Stimulated activated CD8-positive, alpha-beta memory T cell treated with anti-CD3 and anti-CD28 coated beads, Interleukin-15, amount 100 ng/mL, for 1 hour (primary cell): ENCODE data around the gene TMEM18.
A peak's percentile ranks its signal among the peaks of the same experiment; 100 is the strongest.
"Not testable (repeated sequence)": the region's sequence is repeated elsewhere in the genome, so short reads cannot be mapped to it uniquely, and the experiment has no call there.

Source experiments
- DNase-seq: peaks from one replicate; pipeline ENCODE4 v3.0.0-alpha.2; 2020; ENCODE audit warnings: low read depth

TMEM18 gene

DNA sequence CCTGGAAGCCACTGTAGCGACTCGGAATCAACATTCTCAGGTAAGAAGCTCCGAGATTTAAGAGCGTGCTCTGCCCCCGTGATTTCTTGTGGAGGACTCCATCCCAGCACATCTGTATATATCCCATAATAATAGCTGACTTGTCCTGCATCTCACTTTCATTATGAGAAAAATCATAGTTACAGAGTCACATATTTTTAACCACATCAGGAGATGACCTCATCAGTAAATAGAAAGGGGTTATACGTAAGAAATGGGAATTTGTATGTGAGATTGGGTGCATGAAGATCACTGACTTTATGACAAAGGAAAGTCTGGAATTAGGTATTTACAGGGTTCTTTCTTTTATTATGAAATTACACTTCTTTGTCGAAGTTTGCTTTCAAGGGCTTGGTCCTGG, 16.4 kb upstream of the TMEM18 start:
- DNase-seq = no peak

DNA sequence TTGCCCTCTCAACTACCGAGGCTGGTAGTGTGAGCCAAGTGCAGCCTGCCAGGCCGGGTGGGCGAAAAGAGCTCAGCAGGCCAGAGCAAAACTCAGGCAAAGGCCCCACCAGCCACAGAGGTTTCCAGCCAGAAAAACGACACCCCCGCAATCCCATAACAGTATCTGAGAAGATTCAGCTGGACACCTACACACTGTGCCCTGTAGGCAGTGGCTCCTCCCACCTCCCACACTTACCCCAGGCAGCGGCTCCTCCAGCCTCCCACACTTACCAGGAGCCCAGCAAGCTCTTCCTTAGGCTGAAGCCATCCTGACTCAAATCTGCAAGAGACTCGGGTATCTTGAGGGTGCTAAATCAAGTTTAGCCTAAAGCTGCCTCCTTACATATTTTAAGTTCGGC, 15.6 kb upstream of the TMEM18 start:
- DNase-seq = no peak

DNA sequence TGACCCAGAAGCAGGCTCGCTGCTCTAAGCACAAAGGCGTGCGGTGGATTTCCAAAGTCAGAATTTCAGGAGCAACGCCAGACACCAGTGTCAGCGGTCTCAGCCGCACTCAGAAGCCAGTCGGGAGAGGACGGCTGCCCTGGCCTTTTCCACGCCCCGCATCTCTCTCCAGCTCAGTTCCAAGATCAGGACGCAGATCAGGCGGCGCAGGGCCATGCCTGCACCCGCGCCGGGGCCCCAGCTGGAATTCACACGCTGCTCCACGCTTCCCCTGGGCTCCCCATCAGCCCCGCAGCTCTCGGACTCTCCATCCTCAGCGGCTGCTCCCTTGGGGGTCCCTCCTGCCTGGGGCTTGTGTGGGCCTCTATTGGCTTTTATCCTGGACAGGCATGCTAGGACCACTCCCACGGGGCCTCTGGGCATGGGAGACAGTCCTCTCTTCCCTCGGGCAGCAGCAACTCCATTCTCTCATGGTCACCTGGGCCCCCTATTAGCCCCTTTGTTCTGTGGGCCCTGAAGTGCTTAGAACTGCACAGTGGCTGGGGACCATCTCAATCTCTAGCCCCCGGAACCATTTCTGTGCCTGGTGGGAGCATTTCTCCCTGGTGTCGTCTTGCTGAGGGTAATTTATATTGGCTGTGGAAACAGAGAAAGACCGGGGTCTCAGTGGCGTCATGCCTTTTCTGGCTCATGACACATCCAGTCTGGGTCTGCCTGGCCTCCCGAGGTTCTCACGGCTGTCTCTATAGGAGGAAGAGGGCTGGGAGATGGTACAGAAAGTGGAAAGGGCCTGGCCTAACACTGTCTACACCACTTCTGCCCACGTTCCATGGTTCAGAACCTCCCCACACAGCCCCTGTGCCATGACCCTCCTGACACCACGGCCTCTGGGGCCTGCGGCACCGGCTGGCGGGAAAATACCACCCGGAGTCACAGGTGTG, 14.9 kb upstream of the TMEM18 start:
- no peak for DNase-seq

DNA sequence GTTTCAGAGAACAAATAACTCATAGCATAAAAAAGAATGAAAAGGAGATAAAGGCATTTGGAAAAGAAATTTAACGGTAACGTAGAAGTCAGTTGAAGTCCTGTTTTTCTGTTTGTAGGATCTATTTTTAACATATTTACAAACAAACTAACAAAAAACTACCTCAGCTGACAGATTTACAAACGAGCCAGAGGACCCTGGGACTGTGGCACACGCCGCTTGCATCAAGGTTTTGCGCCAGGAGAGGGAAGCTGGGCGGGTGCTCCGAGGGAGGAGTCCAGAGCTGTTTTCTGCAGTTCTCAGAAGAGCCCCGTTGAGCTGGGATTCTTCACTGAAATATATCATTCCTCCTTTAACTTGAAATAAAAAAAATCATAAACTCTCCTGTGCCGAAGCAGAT, 13.6 kb upstream of the TMEM18 start:
- no peak for DNase-seq

DNA sequence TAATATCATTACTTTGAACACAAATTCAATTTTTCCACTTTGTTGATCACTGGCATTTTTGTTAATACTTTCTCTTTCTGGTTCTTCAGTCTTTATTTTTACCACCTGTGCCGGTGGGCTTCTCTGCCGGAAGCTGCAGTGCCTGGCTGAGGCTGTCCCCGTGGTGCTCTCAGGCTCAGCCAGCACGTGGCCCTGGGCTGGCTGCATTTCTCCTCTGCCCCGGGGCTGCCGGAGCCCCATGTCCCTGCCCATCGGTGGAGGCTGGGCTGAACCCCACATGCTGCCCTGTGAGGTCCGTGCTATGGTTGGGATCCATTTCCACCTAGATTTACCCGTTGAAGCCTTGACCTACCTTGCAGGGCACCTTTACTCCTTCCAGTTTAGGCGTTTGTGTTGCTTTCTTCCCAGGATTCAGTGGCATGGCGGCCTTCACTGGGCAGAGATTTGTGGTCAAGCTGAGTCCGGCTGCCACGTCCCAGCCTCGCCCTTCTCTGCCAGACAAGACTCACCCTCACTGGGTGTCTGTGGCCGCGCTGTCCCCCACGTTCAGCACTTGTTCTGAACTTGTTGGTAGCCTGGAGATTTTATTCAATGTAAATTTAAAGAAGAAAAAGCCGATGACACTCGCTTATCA, 12.8 kb upstream of the TMEM18 start:
- DNase-seq = no peak

DNA sequence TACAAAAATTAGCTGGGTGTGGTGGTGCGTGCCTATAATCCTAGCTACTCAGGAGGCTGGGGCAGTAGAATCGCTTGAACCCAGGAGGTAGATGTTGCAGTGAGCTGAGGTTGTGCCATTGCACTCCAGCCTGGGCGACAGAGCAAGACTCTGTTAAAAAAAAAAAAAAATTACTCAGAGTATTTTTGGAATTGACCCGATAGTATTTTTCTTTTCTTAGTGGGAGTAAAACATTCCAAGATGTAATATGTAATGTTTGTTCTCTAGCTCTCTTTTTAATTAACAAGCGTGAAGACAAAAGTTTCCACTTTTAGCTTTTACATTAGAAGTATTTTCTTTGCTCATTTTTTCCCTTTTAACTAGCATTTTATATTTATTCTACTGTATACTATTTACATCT, 12.0 kb upstream of the TMEM18 start:
- DNase-seq = no peak

DNA sequence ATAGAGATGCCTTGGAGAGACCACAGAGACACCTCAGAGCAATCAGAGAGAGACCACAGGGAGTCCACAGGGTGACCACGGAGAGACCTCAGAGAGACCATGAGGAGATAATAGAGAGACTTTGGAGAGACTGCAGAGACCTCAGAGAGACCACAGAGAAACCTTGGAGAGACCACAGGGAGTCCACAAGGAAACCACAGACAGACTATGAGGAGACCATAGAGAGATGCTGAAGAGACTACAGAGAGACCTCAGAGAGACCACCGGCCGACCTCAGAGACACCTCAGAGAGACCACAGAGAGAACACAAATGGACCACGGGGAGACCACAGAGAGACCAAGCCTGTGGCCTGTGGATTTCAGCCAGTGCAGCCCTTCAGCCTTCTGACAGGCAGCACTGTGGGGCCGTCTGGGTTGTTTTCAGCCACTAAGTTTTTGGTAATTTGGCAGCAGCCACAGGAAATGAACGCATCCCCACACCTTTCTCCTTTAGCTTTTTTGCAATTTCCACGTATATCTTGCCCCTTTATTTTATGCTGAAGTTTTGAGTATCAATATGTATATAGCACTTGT, 11.4 kb upstream of the TMEM18 start:
- no peak for DNase-seq

DNA sequence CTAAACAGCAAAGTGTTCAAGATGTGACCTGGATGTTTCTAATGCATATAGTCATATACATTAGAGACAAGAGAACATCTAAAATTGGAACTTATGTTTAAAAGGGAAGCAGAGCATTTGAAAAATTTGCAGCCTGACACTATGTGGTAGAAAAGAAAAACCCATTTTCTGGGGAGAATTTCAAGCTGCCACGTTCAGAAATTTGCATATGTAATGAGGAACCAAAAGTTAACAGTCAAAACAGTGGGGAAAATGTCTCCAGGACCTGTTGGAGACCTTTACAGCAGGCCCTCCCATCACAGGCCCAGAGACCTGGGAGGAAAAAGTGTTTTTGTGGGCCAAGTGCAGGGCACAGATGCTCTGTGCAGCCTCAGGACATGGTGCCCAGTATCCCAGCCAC, 8.2 kb upstream of the TMEM18 start:
- no peak for DNase-seq

DNA sequence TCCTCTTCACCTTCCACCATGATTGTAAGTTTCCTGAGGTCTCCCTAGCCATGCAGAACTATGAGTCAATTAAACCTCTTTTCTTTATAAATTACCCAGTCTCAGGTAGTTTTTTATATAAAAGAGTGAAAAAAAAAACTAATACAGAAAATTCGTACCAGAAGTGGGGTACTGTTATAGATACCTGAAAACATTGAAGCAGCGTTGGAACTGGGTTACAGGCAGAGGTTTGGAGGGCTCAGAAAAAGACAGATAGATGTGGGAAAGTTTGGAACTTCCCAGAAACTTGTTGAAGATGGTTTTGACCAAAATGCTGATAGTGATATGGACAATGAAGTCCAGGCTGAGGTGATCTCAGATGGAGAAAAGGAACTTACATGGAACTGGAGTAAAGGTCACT, 7.7 kb upstream of the TMEM18 start:
- not testable (repeated sequence) for DNase-seq

DNA sequence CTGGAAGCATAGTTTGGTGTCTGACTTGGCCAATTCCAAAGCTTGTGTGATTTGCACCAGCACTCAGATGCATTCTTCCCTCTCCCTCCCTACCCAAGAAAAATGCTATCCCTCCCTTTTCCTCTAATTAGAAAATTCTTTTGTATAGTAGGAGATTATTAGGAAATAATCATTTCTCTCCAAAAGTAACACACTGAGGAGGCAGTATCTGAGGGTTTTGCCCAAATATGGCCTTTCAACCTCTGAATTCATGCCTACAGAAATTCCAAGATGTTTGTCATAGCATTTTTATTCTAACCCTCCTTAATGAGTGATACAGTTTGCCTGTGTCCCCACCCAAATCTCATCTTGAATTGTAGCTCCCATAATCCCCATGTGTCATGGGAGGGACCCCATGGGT, 5.0 kb upstream of the TMEM18 start:
- no peak for DNase-seq

DNA sequence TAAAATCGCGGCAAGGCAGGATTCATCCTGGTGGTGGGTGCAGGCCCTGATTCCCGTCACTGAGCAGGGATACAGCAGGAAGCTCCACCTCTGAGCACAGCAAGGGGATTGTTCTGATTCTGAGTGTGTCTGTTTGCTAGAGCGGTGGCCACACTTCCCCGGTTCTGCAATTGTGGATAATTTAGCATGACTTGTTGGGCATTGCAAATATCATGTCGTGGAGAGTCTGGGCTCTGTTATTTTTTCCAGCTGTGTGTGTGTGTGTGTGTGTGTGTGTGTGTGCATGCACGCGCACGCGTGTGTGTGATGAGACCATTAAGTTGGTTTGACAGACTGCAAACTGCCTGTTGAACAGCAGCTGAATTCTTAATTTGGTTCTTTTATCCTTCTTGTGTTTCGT, 4.1 kb upstream of the TMEM18 start:
- no peak for DNase-seq

DNA sequence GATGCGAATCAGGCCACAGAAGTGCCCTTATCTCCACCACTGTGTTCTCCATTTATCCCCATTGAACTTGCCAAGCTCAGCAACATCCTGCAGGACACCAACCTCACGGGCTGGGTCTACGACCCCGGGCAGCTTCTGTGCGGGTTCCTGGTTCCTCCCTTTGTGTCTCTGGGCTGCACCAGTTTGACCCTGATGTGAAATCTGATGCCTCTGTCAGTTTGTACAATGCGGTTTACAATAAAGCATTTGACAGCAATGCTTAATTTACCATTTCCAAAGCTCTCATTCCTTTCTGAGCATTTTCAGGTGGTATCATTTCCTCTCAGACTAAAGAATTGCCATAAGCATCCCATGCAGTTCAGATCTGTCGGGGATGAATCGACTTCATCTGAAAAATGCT, 3.3 kb upstream of the TMEM18 start:
- DNase-seq = no peak

DNA sequence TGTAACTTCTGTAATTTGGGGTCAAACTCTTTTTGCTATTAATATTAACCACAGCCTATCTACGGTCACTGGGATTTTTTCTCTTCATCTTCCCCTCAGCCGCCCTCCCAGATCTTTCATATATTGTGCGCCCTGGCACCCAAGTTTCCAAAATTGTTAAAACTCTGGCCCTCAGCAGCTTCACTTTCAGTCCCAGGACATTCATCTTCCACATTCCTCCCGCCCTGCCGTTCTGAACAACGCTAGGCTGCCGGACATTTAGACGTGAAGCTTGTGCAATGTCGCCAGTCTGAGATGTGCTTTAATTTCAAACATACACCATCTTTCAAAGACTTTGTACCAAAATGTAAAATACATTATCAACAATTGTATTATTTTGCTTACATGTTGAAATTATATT, 1.8 kb upstream of the TMEM18 start:
- no peak for DNase-seq

DNA sequence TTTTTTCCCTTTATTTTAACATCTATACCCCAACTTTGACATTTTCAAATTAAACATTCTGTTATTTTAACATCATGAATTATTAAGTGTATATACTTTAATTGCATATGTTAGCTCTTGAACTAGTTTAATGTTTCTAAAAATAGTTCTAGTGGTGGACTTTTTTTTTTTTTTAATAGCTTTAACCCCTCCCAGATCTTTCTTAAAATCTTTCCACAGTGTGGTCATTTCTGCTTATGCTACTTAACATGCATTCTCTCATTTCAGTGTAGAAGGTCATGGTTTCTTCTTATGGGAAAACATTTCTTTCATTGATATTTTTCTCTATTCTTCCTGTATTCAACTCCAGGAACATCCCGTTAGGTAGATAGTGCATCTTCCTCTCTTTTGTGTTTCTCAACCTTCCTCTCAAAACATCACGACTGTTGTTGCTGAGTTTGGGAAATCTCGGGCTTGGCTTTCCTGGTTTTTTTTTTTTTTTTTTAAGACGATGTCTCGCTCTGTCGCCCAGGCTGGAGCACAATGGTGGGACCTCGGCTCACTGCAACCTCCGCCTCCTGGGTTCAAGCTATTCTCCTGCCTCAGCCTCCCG, 849 bp upstream of the TMEM18 start:
- DNase-seq = no peak

DNA sequence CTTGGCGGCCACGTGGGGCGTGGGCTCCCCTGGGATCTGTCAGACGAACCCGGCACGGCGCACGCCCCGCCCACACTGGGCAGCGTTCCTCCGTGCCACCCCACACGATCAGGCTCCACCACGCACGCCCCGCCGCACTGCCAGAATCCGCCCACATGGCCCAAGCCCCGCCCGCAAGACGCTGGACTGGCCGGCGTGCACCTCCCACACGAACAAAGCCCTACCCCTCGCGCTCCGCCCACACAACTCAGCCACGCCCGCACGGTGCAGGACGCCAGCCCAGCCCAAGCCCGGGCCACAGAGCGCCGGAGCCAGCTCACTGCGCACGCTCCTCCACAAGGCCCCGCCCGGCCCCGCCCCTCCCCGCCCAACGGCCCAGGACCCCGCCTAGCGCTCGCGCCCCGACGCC, 555 bp downstream of the TMEM18 start:
- peak; percentile 90 for DNase-seq

DNA sequence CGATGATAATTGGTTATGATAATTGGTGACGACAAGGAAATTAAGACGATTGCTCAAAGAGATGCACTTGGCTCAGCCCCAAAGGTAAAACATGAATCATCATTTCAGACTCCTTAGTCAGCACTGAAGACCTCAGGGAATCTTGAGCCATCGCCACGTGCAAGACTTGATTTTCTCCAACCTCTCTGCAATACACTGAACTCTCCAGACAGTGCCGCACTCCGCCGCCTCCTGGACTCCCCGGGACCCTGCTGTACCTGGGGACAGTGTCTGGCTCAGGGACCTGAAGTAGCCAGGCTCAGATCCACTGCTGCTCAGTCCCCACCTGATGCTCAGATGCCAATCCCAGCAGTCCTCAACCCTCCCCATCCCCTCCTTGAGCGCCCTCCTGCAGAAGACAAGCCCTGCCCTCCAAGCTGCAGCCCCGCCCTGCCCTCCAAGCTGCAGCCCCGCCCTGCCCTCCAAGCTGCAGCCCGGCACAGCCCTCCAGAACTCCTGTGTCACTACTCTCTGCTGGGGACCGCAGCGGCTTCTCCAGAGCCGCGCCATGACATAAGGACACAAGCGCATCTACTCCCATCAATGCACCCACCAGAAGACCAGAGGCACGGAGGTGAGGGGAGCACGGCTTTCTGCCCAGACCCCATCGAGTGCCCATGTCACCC, 1.1 kb downstream of the TMEM18 start:
- no peak for DNase-seq

DNA sequence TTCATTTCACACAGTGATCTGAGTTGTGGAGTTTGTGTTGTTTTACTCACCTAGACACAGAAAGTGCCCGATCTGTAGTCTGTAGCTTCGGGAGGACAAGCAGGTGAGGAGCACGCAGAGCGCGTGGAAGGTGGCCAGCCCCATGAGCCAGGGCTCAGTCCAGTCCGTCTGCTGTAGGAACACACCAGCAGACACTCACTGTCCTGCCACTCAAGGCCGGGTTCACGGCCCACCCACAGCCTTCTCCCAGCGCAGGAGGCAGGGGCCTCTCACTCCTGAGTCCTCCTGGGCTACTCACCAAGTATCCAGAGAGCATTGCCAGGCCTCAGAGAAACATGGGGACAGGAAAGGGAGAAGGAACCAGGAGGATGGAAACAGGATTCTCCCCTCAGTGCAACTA, 1.7 kb downstream of the TMEM18 start:
- DNase-seq = no peak

DNA sequence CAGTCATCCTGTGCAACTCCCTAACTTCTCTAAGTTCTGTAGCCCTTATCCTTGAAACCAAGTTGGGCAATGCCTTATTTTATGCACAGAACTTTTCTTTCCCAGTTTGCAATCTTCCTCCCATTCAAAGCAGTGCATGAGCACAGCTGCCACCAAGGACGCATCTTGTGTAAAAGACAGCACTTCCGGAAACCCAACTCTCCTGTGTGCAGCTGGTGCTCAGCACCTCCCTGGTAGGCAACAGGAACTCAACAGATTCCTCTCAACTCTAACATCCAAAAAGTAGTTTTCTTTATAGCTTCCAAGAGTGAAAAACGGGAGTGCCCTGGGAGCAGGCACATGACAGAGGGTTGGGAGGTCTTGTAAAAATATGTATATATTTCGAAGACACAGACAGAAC, 2.2 kb downstream of the TMEM18 start:
- no peak for DNase-seq

DNA sequence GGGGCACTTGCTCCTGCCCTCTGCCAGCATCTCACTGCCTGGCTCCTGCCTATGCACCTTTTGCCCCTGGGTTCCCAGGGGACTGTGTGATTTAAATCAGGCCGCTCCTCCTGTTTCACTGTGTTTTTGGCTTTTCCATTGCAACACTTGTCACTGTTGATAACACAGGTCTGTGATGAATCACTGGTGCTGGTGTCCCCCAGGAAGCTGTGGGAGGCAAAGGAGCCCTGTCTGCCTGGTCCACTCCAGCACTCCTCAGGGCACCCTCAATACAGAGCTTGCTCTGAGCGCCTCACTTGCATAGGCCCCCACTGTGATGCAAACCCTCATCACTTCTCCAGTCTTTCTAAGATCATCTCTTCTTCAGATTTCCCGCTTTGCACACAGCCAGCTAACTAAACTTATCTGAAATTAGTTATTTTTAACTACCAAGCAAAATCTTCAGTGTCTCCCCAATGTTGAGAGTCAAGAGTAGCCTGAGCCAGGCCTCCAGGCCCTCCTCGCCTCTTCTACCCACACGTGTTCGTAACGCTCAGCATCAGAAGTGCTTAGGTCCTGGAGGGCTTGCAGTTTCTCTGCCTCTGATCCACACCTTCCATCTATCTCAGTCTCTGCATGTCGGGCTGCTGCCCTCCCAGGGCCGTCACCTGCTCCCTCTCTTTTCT, 2.8 kb downstream of the TMEM18 start:
- DNase-seq = no peak

DNA sequence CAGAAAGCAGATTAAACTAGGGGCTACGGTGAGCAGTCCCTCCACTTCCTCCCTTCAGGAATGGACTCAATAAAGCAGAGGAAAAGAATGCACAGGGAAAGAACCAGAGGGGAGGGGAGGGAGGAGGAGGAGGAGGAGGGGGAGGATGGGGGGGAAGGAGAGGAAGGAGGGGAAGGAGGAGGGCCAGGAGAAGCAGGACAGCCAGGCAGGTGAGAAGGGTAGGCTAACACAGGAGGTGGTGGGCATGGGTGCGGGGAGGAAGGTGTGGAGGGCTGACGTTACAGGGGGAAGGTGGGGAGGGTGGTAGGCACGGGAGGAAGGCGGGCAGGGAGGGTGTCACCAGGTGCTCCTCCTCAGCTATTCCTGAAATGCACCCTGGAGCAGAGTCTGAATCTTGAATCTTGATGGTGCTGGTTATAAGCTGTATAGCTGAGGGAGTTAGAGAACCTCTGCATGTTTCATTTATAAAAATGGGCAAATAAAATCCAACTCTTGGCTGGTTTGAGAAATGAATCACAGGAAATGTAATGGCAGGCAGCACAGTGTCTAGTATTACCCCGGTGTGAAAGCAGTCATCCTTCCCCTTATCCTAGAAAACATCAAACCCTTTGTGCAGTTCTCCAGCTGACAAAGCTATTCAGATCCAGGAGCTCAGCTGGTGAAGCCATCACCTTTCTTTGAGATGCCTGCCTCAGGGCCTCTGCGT, 3.4 kb downstream of the TMEM18 start:
- DNase-seq = no peak

DNA sequence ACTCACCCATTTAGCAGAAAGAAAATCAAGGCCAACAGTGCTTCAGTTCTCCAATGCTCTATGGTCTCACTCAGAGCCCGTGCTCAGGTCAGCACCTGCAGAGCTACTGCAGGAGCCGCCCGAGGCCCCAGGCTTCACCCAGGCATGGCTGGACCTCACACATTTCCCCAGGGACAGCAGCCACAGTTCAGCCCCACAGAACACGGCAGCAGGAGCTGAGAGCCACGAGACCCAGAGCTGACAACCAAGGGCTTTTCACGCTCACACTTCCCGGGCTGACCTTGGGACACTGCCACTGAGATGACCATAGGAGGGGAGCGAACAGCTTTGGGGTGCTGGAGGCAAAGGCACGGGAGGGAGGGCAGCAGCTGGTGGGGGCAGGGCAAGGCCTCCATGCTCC, 4.2 kb downstream of the TMEM18 start:
- no peak for DNase-seq
